Endothelial cell of umbilical vein (primary cell): ENCODE results near the gene CAPN2.

Experiments used
- EZH2 ChIP-seq: IDR thresholded peaks from 2 replicates; pipeline ENCODE4 v1.6.1; 2012; ENCODE audit warnings: borderline replicate concordance, low read depth, mild to moderate bottlenecking, moderate library complexity, low read length, inconsistent platforms; ENCODE audit not compliant: severe bottlenecking
- FOS ChIP-seq: IDR thresholded peaks from 2 replicates; pipeline ENCODE4 v1.6.1; 2011; ENCODE audit warnings: mild to moderate bottlenecking, low read length, moderate library complexity, borderline replicate concordance; ENCODE audit not compliant: insufficient read depth
- GATA2 ChIP-seq: IDR thresholded peaks from 2 replicates; pipeline ENCODE4 v1.7.0; 2011; ENCODE audit warnings: low read depth, mild to moderate bottlenecking, moderate library complexity, mixed read lengths, low read length; ENCODE audit not compliant: insufficient read length, insufficient read depth
- JUN ChIP-seq: IDR thresholded peaks from 2 replicates; pipeline ENCODE4 v1.6.1; 2011; ENCODE audit warnings: borderline replicate concordance, low read depth; ENCODE audit not compliant: insufficient read length, insufficient read depth
- MYC ChIP-seq: IDR thresholded peaks from one replicate; pipeline ENCODE4 v1.6.1; 2011; ENCODE audit warnings: mild to moderate bottlenecking, low read depth, low read length
- POLR2A ChIP-seq: IDR thresholded peaks from 2 replicates; pipeline ENCODE4 v1.6.1; 2012; ENCODE audit warnings: low read depth, mild to moderate bottlenecking, control low read depth, low read length
- POLR2AphosphoS5 ChIP-seq: IDR thresholded peaks from 2 replicates; pipeline ENCODE4 v1.6.1; 2012; ENCODE audit warnings: low read depth, mild to moderate bottlenecking, control low read depth, low read length, moderate library complexity; ENCODE audit not compliant: insufficient read depth
- TF ChIP-seq, protein P1 (sequence below), 2 donors: IDR thresholded peaks; 1 replicate in 1 of 2; 2 replicates in 1 of 2; pipeline ENCODE4 v1.5.1; 2011; ENCODE audit warnings: low read length in 2 of 2, mild to moderate bottlenecking in 2 of 2, moderate library complexity in 2 of 2, control low read depth in 1 of 2, inconsistent platforms in 1 of 2, low read depth in 1 of 2; ENCODE audit not compliant: insufficient read depth in 1 of 2; ENCODE audit errors: extremely low read depth in 1 of 2
- TF ChIP-seq, protein P2 (sequence below): IDR thresholded peaks from 2 replicates; pipeline ENCODE4 v1.6.1; 2011; ENCODE audit not compliant: insufficient read depth, insufficient read length

DNA sequence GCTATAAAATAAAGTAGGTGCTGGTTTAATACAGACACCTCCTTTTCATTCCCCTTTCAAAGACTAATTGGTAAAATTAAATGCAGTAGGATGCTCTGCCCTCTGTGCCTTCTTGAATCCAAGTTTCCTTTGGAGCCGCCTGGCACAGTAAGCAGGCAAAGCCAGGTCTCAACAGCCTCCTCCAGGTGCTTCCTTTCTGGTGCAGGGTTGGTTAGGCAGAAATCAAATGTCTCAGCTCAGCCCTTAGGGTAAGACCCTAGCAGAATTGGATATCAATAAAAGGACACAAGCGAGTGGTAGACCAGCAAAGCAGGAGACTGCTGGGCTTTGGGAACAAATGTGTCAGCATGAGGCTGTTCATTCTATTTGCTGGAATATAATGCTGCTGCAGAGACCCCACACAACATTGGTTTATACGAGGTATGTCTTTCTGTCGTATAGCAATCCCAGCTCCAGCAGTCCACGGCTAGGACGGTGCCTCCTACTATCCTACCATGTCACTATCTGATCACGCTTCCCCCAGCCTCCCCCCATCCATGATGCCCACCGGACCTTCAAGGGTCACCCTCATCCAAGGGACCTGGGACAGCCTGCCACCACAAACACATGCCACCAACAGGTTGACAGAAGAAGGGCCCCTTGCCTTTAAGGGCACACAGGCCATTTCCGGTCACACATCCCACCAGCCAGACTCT is 58.4 kb downstream of the CAPN2 start:
- TF ChIP-seq POLR2A, result no peak
- no peak for TF ChIP-seq MYC
- TF ChIP-seq, protein P1, sequence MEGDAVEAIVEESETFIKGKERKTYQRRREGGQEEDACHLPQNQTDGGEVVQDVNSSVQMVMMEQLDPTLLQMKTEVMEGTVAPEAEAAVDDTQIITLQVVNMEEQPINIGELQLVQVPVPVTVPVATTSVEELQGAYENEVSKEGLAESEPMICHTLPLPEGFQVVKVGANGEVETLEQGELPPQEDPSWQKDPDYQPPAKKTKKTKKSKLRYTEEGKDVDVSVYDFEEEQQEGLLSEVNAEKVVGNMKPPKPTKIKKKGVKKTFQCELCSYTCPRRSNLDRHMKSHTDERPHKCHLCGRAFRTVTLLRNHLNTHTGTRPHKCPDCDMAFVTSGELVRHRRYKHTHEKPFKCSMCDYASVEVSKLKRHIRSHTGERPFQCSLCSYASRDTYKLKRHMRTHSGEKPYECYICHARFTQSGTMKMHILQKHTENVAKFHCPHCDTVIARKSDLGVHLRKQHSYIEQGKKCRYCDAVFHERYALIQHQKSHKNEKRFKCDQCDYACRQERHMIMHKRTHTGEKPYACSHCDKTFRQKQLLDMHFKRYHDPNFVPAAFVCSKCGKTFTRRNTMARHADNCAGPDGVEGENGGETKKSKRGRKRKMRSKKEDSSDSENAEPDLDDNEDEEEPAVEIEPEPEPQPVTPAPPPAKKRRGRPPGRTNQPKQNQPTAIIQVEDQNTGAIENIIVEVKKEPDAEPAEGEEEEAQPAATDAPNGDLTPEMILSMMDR (IDR thresholded peaks at IDR 0.05; ENCODE audit: extremely low read depth in 1 of 2, insufficient read depth in 1 of 2, low read depth in 1 of 2, low read length in 2 of 2), result no peak
- TF ChIP-seq EZH2, result no peak
- TF ChIP-seq POLR2AphosphoS5, result peak; percentile 8
- TF ChIP-seq, protein P2, sequence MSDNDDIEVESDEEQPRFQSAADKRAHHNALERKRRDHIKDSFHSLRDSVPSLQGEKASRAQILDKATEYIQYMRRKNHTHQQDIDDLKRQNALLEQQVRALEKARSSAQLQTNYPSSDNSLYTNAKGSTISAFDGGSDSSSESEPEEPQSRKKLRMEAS, result no peak
- no peak for TF ChIP-seq GATA2
- no peak for TF ChIP-seq FOS
- TF ChIP-seq JUN, result no peak
